ENCODE data around the gene NAA10. TPM values are rescaled to one million over a fixed set of nuclear protein-coding genes. Genes with fewer than 3 reads are reported as not detected.

NAA10 gene
- total and polyA plus RNA-seq, 2 of the 13 experiments (the other 11 are each of a cell fraction or from before 2014, with no cell fraction given), result 49.2 to 51.7 TPM

- TF ChIP-seq MEF2D (CRISPR knock-in tag; IDR thresholded peaks at IDR 0.05), result peak; percentile 49; the same call in 1 of the 2 replicates
- TF ChIP-seq NCOA1 (CRISPR knock-in tag; IDR thresholded peaks at IDR 0.05), result no peak
- TF ChIP-seq GABPA (IDR thresholded peaks at IDR 0.05; ENCODE audit: low read depth, low read length), result no peak
- peak; percentile 46; the same call in 1 of the 2 replicates for TF ChIP-seq GABPA (CRISPR knock-in tag; IDR thresholded peaks at IDR 0.05; ENCODE audit: low read depth)
- TF ChIP-seq XRCC5 (optimal IDR thresholded peaks at IDR 0.05; ENCODE audit: low read length), result peak; percentile 88
- peak; percentile 82 for TF ChIP-seq ZMYM2 (CRISPR knock-in tag; IDR thresholded peaks at IDR 0.05)
- TF ChIP-seq SP4 (CRISPR knock-in tag; IDR thresholded peaks at IDR 0.05), result 0 out of 2 replicates have a peak, but pooled peaks have one; percentile 22
- peak; percentile 55 for TF ChIP-seq ELF1 (CRISPR knock-in tag; IDR thresholded peaks at IDR 0.05)
- no peak for TF ChIP-seq SETDB1 (CRISPR knock-in tag; IDR thresholded peaks at IDR 0.05; ENCODE audit: borderline replicate concordance)
- no peak for TF ChIP-seq ZNF468 (CRISPR knock-in tag; IDR thresholded peaks at IDR 0.05)
- peak; percentile 50; the same call in 1 of the 2 replicates for TF ChIP-seq RXRB (CRISPR knock-in tag; IDR thresholded peaks at IDR 0.05; ENCODE audit: borderline replicate concordance)
- TF ChIP-seq HNF4A (CRISPR knock-in tag; IDR thresholded peaks at IDR 0.05), result peak; percentile 95
- no peak for TF ChIP-seq NBN (conservative IDR thresholded peaks at IDR 0.05)
- TF ChIP-seq IRF2 (CRISPR knock-in tag; IDR thresholded peaks at IDR 0.05), result peak; percentile 41; the same call in 1 of the 2 replicates
- peak in 1 of 2 experiments; percentile 38; a peak in 1 of 4 replicates for TF ChIP-seq EP300 (IDR thresholded peaks at IDR 0.05; ENCODE audit: low read depth in 2 of 2, low read length in 2 of 2)
- no peak for TF ChIP-seq EP300 (CRISPR knock-in tag; IDR thresholded peaks at IDR 0.05; ENCODE audit: borderline replicate concordance)
- TF ChIP-seq MXD3 (CRISPR knock-in tag; IDR thresholded peaks at IDR 0.05), result no peak
- TF ChIP-seq ZNF501 (CRISPR knock-in tag; IDR thresholded peaks at IDR 0.05), result peak; percentile 33; the same call in 1 of the 2 replicates
- TF ChIP-seq, protein P1, sequence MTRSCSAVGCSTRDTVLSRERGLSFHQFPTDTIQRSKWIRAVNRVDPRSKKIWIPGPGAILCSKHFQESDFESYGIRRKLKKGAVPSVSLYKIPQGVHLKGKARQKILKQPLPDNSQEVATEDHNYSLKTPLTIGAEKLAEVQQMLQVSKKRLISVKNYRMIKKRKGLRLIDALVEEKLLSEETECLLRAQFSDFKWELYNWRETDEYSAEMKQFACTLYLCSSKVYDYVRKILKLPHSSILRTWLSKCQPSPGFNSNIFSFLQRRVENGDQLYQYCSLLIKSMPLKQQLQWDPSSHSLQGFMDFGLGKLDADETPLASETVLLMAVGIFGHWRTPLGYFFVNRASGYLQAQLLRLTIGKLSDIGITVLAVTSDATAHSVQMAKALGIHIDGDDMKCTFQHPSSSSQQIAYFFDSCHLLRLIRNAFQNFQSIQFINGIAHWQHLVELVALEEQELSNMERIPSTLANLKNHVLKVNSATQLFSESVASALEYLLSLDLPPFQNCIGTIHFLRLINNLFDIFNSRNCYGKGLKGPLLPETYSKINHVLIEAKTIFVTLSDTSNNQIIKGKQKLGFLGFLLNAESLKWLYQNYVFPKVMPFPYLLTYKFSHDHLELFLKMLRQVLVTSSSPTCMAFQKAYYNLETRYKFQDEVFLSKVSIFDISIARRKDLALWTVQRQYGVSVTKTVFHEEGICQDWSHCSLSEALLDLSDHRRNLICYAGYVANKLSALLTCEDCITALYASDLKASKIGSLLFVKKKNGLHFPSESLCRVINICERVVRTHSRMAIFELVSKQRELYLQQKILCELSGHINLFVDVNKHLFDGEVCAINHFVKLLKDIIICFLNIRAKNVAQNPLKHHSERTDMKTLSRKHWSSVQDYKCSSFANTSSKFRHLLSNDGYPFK (CRISPR knock-in tag; IDR thresholded peaks at IDR 0.05; ENCODE audit: borderline replicate concordance), result no peak
- TF ChIP-seq ZFYVE20 (CRISPR knock-in tag; IDR thresholded peaks at IDR 0.05; ENCODE audit: borderline replicate concordance, low read depth), result no peak
- no peak for TF ChIP-seq PCBP1 (IDR thresholded peaks at IDR 0.05; ENCODE audit: borderline replicate concordance, low read depth, low read length)
- peak; percentile 32; the same call in 1 of the 3 replicates for TF ChIP-seq MXI1 (IDR thresholded peaks at IDR 0.05; ENCODE audit: borderline replicate concordance, low read depth, low read length)
These were observed 12.4 kb upstream of the NAA10 start (continued) for GRCh38 chrX:153947009-153947769.
